Astrocyte (in vitro differentiated cells and primary cell): ENCODE measurements around the gene CD2. TPM values are rescaled to one million over a fixed set of nuclear protein-coding genes. Genes with fewer than 3 reads are reported as not detected.

ENCODE experiments used
- DNase-seq: peaks from one replicate; pipeline ENCODE4 v3.0.0-alpha.2; 2010; ENCODE audit warnings: low read depth
- FAIRE-seq: peaks from 2 replicates; lab custom pipeline; 2011; peaks lifted over from hg19 to GRCh38; lab: Jason Lieb, UNC
- H2AFZ ChIP-seq: 2 replicates; pipeline ENCODE4 v1.6.0; 2012; ENCODE audit warnings: low read depth, low read length, inconsistent platforms
- H3K27ac ChIP-seq: 2 replicates; pipeline ENCODE4 v1.5.1; 2011; ENCODE audit warnings: low read depth, low read length, inconsistent platforms
- H3K27me3 ChIP-seq: 2 replicates; pipeline ENCODE4 v1.6.0; 2011; ENCODE audit warnings: low read length, inconsistent platforms; ENCODE audit not compliant: insufficient read depth
- H3K36me3 ChIP-seq: 2 replicates; pipeline ENCODE4 v1.5.1; 2011; ENCODE audit warnings: low read length, inconsistent platforms; ENCODE audit not compliant: insufficient read depth
- H3K4me1 ChIP-seq: 2 replicates; pipeline ENCODE4 v1.5.1; 2011; ENCODE audit warnings: low read length, inconsistent platforms; ENCODE audit not compliant: insufficient read depth
- H3K4me2 ChIP-seq: 2 replicates; pipeline ENCODE4 v1.6.0; 2012; ENCODE audit warnings: low read length, inconsistent platforms
- H3K4me3 ChIP-seq: 2 replicates; pipeline ENCODE4 v1.5.1; 2011; ENCODE audit warnings: low read depth, mild to moderate bottlenecking, low read length, inconsistent platforms; ENCODE audit not compliant: insufficient read depth
- H3K79me2 ChIP-seq: 2 replicates; pipeline ENCODE4 v1.6.0; 2012; ENCODE audit warnings: mild to moderate bottlenecking, low read length, inconsistent platforms; ENCODE audit not compliant: insufficient read depth
- H3K9ac ChIP-seq: 2 replicates; pipeline ENCODE4 v1.6.0; 2012; ENCODE audit warnings: mild to moderate bottlenecking, low read length, inconsistent platforms
- H3K9me3 ChIP-seq: 2 replicates; pipeline ENCODE4 v1.5.1; 2012; ENCODE audit warnings: low read depth, mild to moderate bottlenecking, low read length, inconsistent platforms; ENCODE audit not compliant: insufficient read depth
- H4K20me1 ChIP-seq: 2 replicates; pipeline ENCODE4 v1.6.0; 2012; ENCODE audit warnings: low read length, inconsistent platforms; ENCODE audit not compliant: insufficient read depth
- H3K27ac Mint-ChIP-seq: one replicate; pipeline ENCODE4 v1.8.0; 2021; ENCODE audit warnings: mild to moderate bottlenecking, mixed read lengths; ENCODE audit not compliant: unreplicated experiment
- H3K27me3 Mint-ChIP-seq: one replicate; pipeline ENCODE4 v1.8.0; 2021; ENCODE audit warnings: low read depth, mixed read lengths; ENCODE audit not compliant: unreplicated experiment
- H3K36me3 Mint-ChIP-seq: one replicate; pipeline ENCODE4 v1.8.0; 2021; ENCODE audit warnings: low read depth, mixed read lengths; ENCODE audit not compliant: unreplicated experiment
- H3K4me1 Mint-ChIP-seq: one replicate; pipeline ENCODE4 v1.8.0; 2021; ENCODE audit warnings: low read depth, mixed read lengths; ENCODE audit not compliant: unreplicated experiment
- H3K4me3 Mint-ChIP-seq: one replicate; pipeline ENCODE4 v1.8.0; 2021; ENCODE audit warnings: mild to moderate bottlenecking, moderate library complexity, mixed read lengths; ENCODE audit not compliant: unreplicated experiment
- H3K9me3 Mint-ChIP-seq: one replicate; pipeline ENCODE4 v1.8.0; 2021; ENCODE audit warnings: mild to moderate bottlenecking, mixed read lengths; ENCODE audit not compliant: unreplicated experiment
- EZH2 ChIP-seq: IDR thresholded peaks from 2 replicates; pipeline ENCODE4 v1.6.1; 2012; ENCODE audit warnings: mild to moderate bottlenecking, low read length, inconsistent platforms; ENCODE audit not compliant: insufficient read depth
- total RNA-seq: library from RNA; stranded (reverse); gene quantifications from 2 replicates; pipeline ENCODE4 v1.2.1, GENCODE V29; 2021
- TF ChIP-seq, protein P1 (sequence below): IDR thresholded peaks from 2 replicates; pipeline ENCODE4 v1.5.1; 2011; ENCODE audit warnings: low read depth, mild to moderate bottlenecking, inconsistent platforms, low read length, moderate library complexity; ENCODE audit not compliant: insufficient read depth

The CD2 gene
- total RNA-seq, 1 donor from 2014 or later = 0.14 TPM

DNA sequence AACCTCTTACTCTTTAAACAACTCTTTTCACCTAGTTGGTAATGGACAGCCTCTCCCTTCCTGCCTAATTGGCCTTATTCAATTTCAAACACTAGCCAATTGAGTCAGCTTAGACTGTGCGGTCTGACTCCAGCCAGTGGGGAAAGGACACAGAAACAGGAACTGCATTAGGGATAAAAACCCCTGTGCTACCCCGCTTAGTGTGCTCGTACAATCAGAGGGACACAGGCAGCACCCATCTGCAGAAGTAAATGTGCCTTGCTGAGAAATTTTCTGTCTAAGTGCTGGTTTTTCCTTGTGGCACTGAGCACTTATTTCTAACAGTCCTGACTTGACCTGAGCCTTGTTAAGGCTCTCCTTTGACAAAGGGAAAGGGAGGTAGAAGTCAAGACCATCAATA, 6.0 kb upstream of the CD2 start:
- TF ChIP-seq EZH2 = no peak
- TF ChIP-seq, protein P1, sequence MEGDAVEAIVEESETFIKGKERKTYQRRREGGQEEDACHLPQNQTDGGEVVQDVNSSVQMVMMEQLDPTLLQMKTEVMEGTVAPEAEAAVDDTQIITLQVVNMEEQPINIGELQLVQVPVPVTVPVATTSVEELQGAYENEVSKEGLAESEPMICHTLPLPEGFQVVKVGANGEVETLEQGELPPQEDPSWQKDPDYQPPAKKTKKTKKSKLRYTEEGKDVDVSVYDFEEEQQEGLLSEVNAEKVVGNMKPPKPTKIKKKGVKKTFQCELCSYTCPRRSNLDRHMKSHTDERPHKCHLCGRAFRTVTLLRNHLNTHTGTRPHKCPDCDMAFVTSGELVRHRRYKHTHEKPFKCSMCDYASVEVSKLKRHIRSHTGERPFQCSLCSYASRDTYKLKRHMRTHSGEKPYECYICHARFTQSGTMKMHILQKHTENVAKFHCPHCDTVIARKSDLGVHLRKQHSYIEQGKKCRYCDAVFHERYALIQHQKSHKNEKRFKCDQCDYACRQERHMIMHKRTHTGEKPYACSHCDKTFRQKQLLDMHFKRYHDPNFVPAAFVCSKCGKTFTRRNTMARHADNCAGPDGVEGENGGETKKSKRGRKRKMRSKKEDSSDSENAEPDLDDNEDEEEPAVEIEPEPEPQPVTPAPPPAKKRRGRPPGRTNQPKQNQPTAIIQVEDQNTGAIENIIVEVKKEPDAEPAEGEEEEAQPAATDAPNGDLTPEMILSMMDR = no peak
- Histone ChIP-seq H3K4me1 (no peaks in the 10 kb centered on the region), H3K9ac (no peak overlapping the region), H3K79me2 (no peaks in the 10 kb centered on the region), H3K27me3 (no peaks in the 10 kb centered on the region), H3K27ac (no peak overlapping the region), H3K9me3 (peaks cover 35% of the 10 kb centered on the region), H2AFZ (no peak overlapping the region), H3K4me2 (no peak overlapping the region), H3K36me3 (no peaks in the 10 kb centered on the region), H3K4me3 (no peak overlapping the region), H4K20me1 (no peaks in the 10 kb centered on the region)
- DNase-seq (no peak), FAIRE-seq (no peak)
- H3K9me3 Mint-ChIP-seq = peaks cover 32% of the 10 kb centered on the region
- H3K27me3 Mint-ChIP-seq = no peaks in the 10 kb centered on the region
- no peak overlapping the region for H3K4me3 Mint-ChIP-seq
- no peaks in the 10 kb centered on the region for H3K4me1 Mint-ChIP-seq
- no peak overlapping the region for H3K27ac Mint-ChIP-seq
- H3K36me3 Mint-ChIP-seq = peaks cover 3% of the 10 kb centered on the region

DNA sequence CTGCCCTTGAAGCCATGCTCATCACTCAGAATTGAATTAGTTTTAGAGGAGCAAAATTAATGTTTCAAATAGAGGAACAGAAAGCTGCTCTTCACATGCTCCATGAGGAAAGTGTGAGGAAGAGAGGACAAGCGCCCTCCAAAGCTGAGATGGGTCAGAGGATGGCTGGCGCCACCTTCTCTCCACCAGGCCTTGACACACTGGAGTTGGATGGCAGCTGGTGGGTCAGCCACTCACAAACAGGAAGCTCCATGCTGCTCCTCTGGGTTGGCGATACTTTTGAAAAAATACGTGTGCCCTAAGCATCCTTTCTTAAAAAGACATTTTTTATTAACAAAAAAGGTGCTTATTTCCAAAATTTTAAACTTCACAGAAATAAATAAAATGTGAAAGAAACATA, 3.1 kb upstream of the CD2 start:
- TF ChIP-seq, protein P1 = no peak
- TF ChIP-seq EZH2 = no peak
- no peak for DNase-seq
- FAIRE-seq = no peak

DNA sequence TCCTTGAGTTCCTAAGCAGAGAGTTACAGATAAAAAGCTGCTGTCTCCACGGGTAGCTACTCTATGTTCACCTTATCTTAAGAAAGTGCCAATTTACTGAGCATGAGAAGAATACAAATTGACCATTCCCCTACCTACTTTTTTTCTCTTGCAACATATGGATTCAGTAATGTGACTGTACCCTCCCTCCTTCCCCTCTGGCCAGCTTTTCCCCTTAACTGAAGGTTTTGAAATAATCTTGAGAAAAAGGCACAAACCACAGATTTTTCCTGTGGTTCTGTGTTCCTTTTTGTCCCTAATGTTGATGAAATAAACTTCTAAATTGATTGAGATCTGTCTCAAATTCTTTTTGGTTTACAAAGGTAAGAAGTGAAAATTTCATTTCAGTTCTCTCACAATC, 2.6 kb upstream of the CD2 start:
- Histone ChIP-seq H2AFZ (no peak overlapping the region), H3K79me2 (no peaks in the 10 kb centered on the region), H4K20me1 (no peaks in the 10 kb centered on the region), H3K9ac (no peak overlapping the region), H3K4me1 (no peaks in the 10 kb centered on the region), H3K4me3 (no peak overlapping the region), H3K36me3 (no peaks in the 10 kb centered on the region), H3K27me3 (no peaks in the 10 kb centered on the region), H3K9me3 (peaks cover 20% of the 10 kb centered on the region), H3K4me2 (no peak overlapping the region), H3K27ac (no peak overlapping the region)
- Mint-ChIP-seq H3K27me3 (peaks cover 7% of the 10 kb centered on the region), H3K4me3 (no peak overlapping the region), H3K36me3 (peaks cover 2% of the 10 kb centered on the region), H3K27ac (no peak overlapping the region), H3K4me1 (no peaks in the 10 kb centered on the region), H3K9me3 (peaks cover 12% of the 10 kb centered on the region)
- TF ChIP-seq, protein P1 = no peak
- TF ChIP-seq EZH2 = no peak
- FAIRE-seq (no peak), DNase-seq (no peak)

More for the DNA sequence above, 3.1 kb upstream of the CD2 start:
- H4K20me1 ChIP-seq = no peaks in the 10 kb centered on the region
- no peaks in the 10 kb centered on the region for H3K4me1 ChIP-seq
- no peaks in the 10 kb centered on the region for H3K4me1 Mint-ChIP-seq
- H3K4me3 Mint-ChIP-seq = no peak overlapping the region
- H3K9ac ChIP-seq = no peak overlapping the region
- H3K36me3 ChIP-seq = no peaks in the 10 kb centered on the region
- H3K27ac ChIP-seq = no peak overlapping the region
- H3K27me3 ChIP-seq = no peaks in the 10 kb centered on the region
- H3K9me3 ChIP-seq = peaks cover 20% of the 10 kb centered on the region
- H3K4me2 ChIP-seq = no peak overlapping the region
- H3K4me3 ChIP-seq = no peak overlapping the region
- H3K9me3 Mint-ChIP-seq = peaks cover 13% of the 10 kb centered on the region
- H3K27me3 Mint-ChIP-seq = peaks cover 7% of the 10 kb centered on the region
- H3K79me2 ChIP-seq = no peaks in the 10 kb centered on the region
- H3K36me3 Mint-ChIP-seq = peaks cover 2% of the 10 kb centered on the region
- H3K27ac Mint-ChIP-seq = no peak overlapping the region
- no peak overlapping the region for H2AFZ ChIP-seq
